ENCODE measurements around the gene BTBD8.

Gene BTBD8

GRCh38 chr1:92094595-92094994 is 14.4 kb downstream of the BTBD8 start:
- Histone ChIP-seq H3K9ac (ENCODE audit: low read depth, low read length, poor library complexity, severe bottlenecking) (no peak overlapping the region), H2AFZ (ENCODE audit: low read length) (no peak overlapping the region), H4K20me1 (ENCODE audit: insufficient read depth, low read length, poor library complexity, severe bottlenecking) (no peaks in the 10 kb centered on the region), H3K27me3 (ENCODE audit: insufficient read depth, low read length, poor library complexity, severe bottlenecking) (no peaks in the 10 kb centered on the region), H3F3A (ENCODE audit: low read depth) (no peaks in the 10 kb centered on the region), H3K79me2 (ENCODE audit: insufficient read depth, low read length) (no peaks in the 10 kb centered on the region), H3K4me1 (ENCODE audit: insufficient read depth, low read length, poor library complexity, severe bottlenecking) (no peaks in the 10 kb centered on the region), H3K9me3 (ENCODE audit: insufficient read depth, low read depth, low read length) (no peaks in the 10 kb centered on the region), H3K4me3 (ENCODE audit: low read length, poor library complexity, severe bottlenecking) (no peak overlapping the region), H3K36me3 (ENCODE audit: insufficient read depth, low read length) (no peaks in the 10 kb centered on the region), H3K9me2 (replicated peaks; ENCODE audit: low read depth, low read length) (no peaks in the 10 kb centered on the region), H3K4me2 (ENCODE audit: low read depth, low read length, poor library complexity, severe bottlenecking) (no peak overlapping the region)
- TF ChIP-seq CTCF (conservative IDR thresholded peaks at IDR 0.05; ENCODE audit: low read length) (no peak), EZH2phosphoT487 (IDR thresholded peaks at IDR 0.05; ENCODE audit: borderline replicate concordance) (no peak)

DNA sequence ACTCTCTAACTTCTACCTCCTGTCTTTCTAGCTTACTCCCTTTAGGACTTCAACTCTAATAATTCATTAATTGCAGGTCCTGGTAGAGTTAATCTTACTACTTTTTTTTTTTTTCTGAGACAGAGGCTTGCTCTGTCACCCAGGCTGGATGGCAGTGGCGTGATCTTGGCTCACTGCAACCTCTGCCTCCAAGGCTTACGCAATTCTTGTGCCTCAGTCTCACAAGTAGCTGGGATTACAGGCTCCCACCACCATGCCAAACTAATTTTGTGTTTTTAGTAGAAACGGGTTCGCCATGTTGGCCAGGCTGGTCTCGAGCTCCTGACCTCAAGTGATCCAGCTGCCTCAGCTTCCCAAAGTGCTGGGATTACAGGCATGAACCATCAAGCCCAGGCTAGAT is 15.7 kb downstream of the BTBD8 start:
- Histone ChIP-seq H2AFZ (ENCODE audit: low read length) (no peak overlapping the region), H4K20me1 (ENCODE audit: insufficient read depth, low read length, poor library complexity, severe bottlenecking) (no peaks in the 10 kb centered on the region), H3K4me1 (ENCODE audit: insufficient read depth, low read length, poor library complexity, severe bottlenecking) (no peaks in the 10 kb centered on the region), H3K36me3 (ENCODE audit: insufficient read depth, low read length) (no peaks in the 10 kb centered on the region), H3K9me3 (ENCODE audit: insufficient read depth, low read depth, low read length) (no peaks in the 10 kb centered on the region), H3K27me3 (ENCODE audit: insufficient read depth, low read length, poor library complexity, severe bottlenecking) (no peaks in the 10 kb centered on the region), H3K9ac (ENCODE audit: low read depth, low read length, poor library complexity, severe bottlenecking) (no peak overlapping the region), H3K4me2 (ENCODE audit: low read depth, low read length, poor library complexity, severe bottlenecking) (no peak overlapping the region), H3K9me2 (replicated peaks; ENCODE audit: low read depth, low read length) (no peaks in the 10 kb centered on the region), H3K79me2 (ENCODE audit: insufficient read depth, low read length) (no peaks in the 10 kb centered on the region), H3K4me3 (ENCODE audit: low read length, poor library complexity, severe bottlenecking) (no peak overlapping the region), H3F3A (ENCODE audit: low read depth) (no peaks in the 10 kb centered on the region)
- no peak for TF ChIP-seq EZH2phosphoT487 (IDR thresholded peaks at IDR 0.05; ENCODE audit: borderline replicate concordance)
- TF ChIP-seq CTCF (conservative IDR thresholded peaks at IDR 0.05; ENCODE audit: low read length): no peak

GRCh38 chr1:92096317-92096716 is 16.2 kb downstream of the BTBD8 start:
- no peaks in the 10 kb centered on the region for H3K27me3 ChIP-seq (ENCODE audit: insufficient read depth, low read length, poor library complexity, severe bottlenecking)
- no peaks in the 10 kb centered on the region for H3K36me3 ChIP-seq (ENCODE audit: insufficient read depth, low read length)
- H3K4me3 ChIP-seq (ENCODE audit: low read length, poor library complexity, severe bottlenecking): no peak overlapping the region
- H3F3A ChIP-seq (ENCODE audit: low read depth): no peaks in the 10 kb centered on the region
- no peak overlapping the region for H3K9ac ChIP-seq (ENCODE audit: low read depth, low read length, poor library complexity, severe bottlenecking)
- no peak overlapping the region for H3K4me2 ChIP-seq (ENCODE audit: low read depth, low read length, poor library complexity, severe bottlenecking)
- H3K9me3 ChIP-seq (ENCODE audit: insufficient read depth, low read depth, low read length): no peaks in the 10 kb centered on the region
- no peaks in the 10 kb centered on the region for H4K20me1 ChIP-seq (ENCODE audit: insufficient read depth, low read length, poor library complexity, severe bottlenecking)
- TF ChIP-seq CTCF (conservative IDR thresholded peaks at IDR 0.05; ENCODE audit: low read length): no peak
- TF ChIP-seq EZH2phosphoT487 (IDR thresholded peaks at IDR 0.05; ENCODE audit: borderline replicate concordance): no peak
- no peaks in the 10 kb centered on the region for H3K9me2 ChIP-seq (replicated peaks; ENCODE audit: low read depth, low read length)
- no peaks in the 10 kb centered on the region for H3K4me1 ChIP-seq (ENCODE audit: insufficient read depth, low read length, poor library complexity, severe bottlenecking)
- H2AFZ ChIP-seq (ENCODE audit: low read length): no peak overlapping the region
- no peaks in the 10 kb centered on the region for H3K79me2 ChIP-seq (ENCODE audit: insufficient read depth, low read length)

All from Loucy (cell line).